ENCODE measurements around the gene SP4.
A peak's percentile ranks its signal among the peaks of the same experiment; 100 is the strongest.

SP4 gene

GRCh38 chr7:21427871-21428658, at the start of gene SP4:
Gene SP4, plus strand, starts transcription at chr7:21428083. Its CDS starts 169 bp downstream, at chr7:21428252.
- DNase-seq (ENCODE audit: low read depth), result peak; percentile 96

GRCh38 chr7:21383227-21384220, 44.4 kb upstream of the SP4 start:
- no peak for DNase-seq (ENCODE audit: low read depth)

GRCh38 chr7:21393937-21394336, 33.9 kb upstream of the SP4 start:
- no peak for DNase-seq (ENCODE audit: low read depth)

- DNase-seq (ENCODE audit: low read depth), result no peak
Measured at GRCh38 chr7:21401944-21402343, 25.9 kb upstream of the SP4 start.

- no peak for DNase-seq (ENCODE audit: low read depth)
Measured at GRCh38 chr7:21407796-21408480, 19.9 kb upstream of the SP4 start.

- DNase-seq (ENCODE audit: low read depth), result no peak
Measured at GRCh38 chr7:21408481-21408820, 19.4 kb upstream of the SP4 start.

- no peak for DNase-seq (ENCODE audit: low read depth)
Measured at GRCh38 chr7:21412410-21412851, 15.5 kb upstream of the SP4 start.

GRCh38 chr7:21412957-21413356, 14.9 kb upstream of the SP4 start:
- DNase-seq (ENCODE audit: low read depth), result no peak

GRCh38 chr7:21413502-21413901, 14.4 kb upstream of the SP4 start:
- DNase-seq (ENCODE audit: low read depth), result no peak

- no peak for DNase-seq (ENCODE audit: low read depth)
Measured at GRCh38 chr7:21414795-21415393, 13.0 kb upstream of the SP4 start.

GRCh38 chr7:21417647-21418046, 10.2 kb upstream of the SP4 start:
- DNase-seq (ENCODE audit: low read depth), result no peak

GRCh38 chr7:21422751-21423150, 5.1 kb upstream of the SP4 start:
- no peak for DNase-seq (ENCODE audit: low read depth)

GRCh38 chr7:21425290-21425689, 2.6 kb upstream of the SP4 start:
- no peak for DNase-seq (ENCODE audit: low read depth)

- no peak for DNase-seq (ENCODE audit: low read depth)
Measured at GRCh38 chr7:21426286-21427181, 1.3 kb upstream of the SP4 start.

GRCh38 chr7:21427182-21427870, 557 bp upstream of the SP4 start:
- peak; percentile 100 for DNase-seq (ENCODE audit: low read depth)

- DNase-seq (ENCODE audit: low read depth), result no peak
Measured at GRCh38 chr7:21428659-21428941, 717 bp downstream of the SP4 start.

- DNase-seq (ENCODE audit: low read depth), result no peak
Measured at GRCh38 chr7:21429021-21429420, 1.1 kb downstream of the SP4 start.

- no peak for DNase-seq (ENCODE audit: low read depth)
Measured at GRCh38 chr7:21429786-21430574, 2.1 kb downstream of the SP4 start.

- no peak for DNase-seq (ENCODE audit: low read depth)
Measured at GRCh38 chr7:21430575-21430954, 2.7 kb downstream of the SP4 start.

All from stimulated activated CD8-positive, alpha-beta memory T cell treated with anti-CD3 and anti-CD28 coated beads, Interleukin-12 subunit alpha, Interleukin-12 subunit beta, amount 100 ng/mL, for 4 hours (primary cell).